IMR-90 (cell line): ENCODE results near the gene GNAI1. TPM values are rescaled to one million over a fixed set of nuclear protein-coding genes. Genes with fewer than 3 reads are reported as not detected.

Source experiments
- ATAC-seq: fragments of 200-7000 bp; cut with Tn5 transposase; 2 replicates; pipeline ENCODE4 v1.9.1; 2020; ENCODE audit warnings: low read depth, mild to moderate bottlenecking, moderate library complexity
- BruUV-seq: library from RNA; stranded (reverse); fragments of 400-500 nt; replicated peaks from 2 replicates; lab custom pipeline; 2021; lab: Mats Ljungman, UMichigan
- CTCF ChIA-PET: fragments of 300-600 bp; formaldehyde crosslinking; extraction: SDS; loops from one replicate; lab custom pipeline; 2021; ENCODE audit warnings: antibody characterized with exemption; lab: Yijun Ruan, JAX
- POLR2A ChIA-PET: fragments of 300-600 bp; sonication (Branson Sonifier 250); formaldehyde crosslinking; loops from one replicate; lab custom pipeline; 2022; ENCODE audit warnings: antibody characterized with exemption; ENCODE audit not compliant: unreplicated experiment; lab: Charles Lee
- DNase-seq: peaks from one replicate; pipeline ENCODE4 v3.0.0; 2013
- H2AFZ ChIP-seq: replicated peaks from 2 replicates; pipeline ENCODE3; 2013; ENCODE audit warnings: low read length, mild to moderate bottlenecking; ENCODE audit not compliant: poor library complexity
- H2AK5ac ChIP-seq: 2 replicates; pipeline ENCODE4 v1.6.1; 2013; ENCODE audit warnings: low read depth, low read length, inconsistent platforms
- H2AK9ac ChIP-seq: replicated peaks from 2 replicates; pipeline ENCODE3; 2013; ENCODE audit warnings: mild to moderate bottlenecking, low read depth, low read length, moderate library complexity; ENCODE audit not compliant: poor library complexity
- H2BK120ac ChIP-seq: 2 replicates; pipeline ENCODE4 v1.6.1; 2013; ENCODE audit warnings: low read depth, low read length, inconsistent platforms
- H2BK15ac ChIP-seq: 3 replicates; pipeline ENCODE4 v1.6.1; 2013; ENCODE audit warnings: low read depth, low read length, inconsistent platforms
- H2BK20ac ChIP-seq: 2 replicates; pipeline ENCODE4 v1.6.1; 2013; ENCODE audit warnings: low read depth, mild to moderate bottlenecking, inconsistent platforms, low read length, moderate library complexity
- H2BK5ac ChIP-seq: 2 replicates; pipeline ENCODE4 v1.6.1; 2013; ENCODE audit warnings: mild to moderate bottlenecking, low read depth, low read length, inconsistent platforms; ENCODE audit not compliant: poor library complexity, severe bottlenecking
- H3K14ac ChIP-seq: replicated peaks from 2 replicates; pipeline ENCODE4 v1.6.1; 2013; ENCODE audit warnings: low read depth, low read length, inconsistent platforms
- H3K18ac ChIP-seq: 2 replicates; pipeline ENCODE4 v1.6.1; 2013; ENCODE audit warnings: low read depth, low read length, control low read depth
- H3K23ac ChIP-seq: 2 replicates; pipeline ENCODE4 v1.6.1; 2013; ENCODE audit warnings: low read depth, low read length, inconsistent platforms
- H3K27ac ChIP-seq: 2 replicates; pipeline ENCODE4 v1.5.1; 2013; ENCODE audit warnings: mild to moderate bottlenecking, control low read depth, low read length; ENCODE audit not compliant: insufficient read depth
- H3K27me3 ChIP-seq: 2 replicates; pipeline ENCODE4 v1.6.1; 2013; ENCODE audit warnings: low read length; ENCODE audit not compliant: control insufficient read depth, insufficient read depth
- H3K36me3 ChIP-seq: 2 replicates; pipeline ENCODE4 v1.6.1; 2013; ENCODE audit warnings: low read length, mixed read lengths; ENCODE audit not compliant: control insufficient read depth, insufficient read depth
- H3K4ac ChIP-seq: 2 replicates; pipeline ENCODE4 v1.6.1; 2013; ENCODE audit warnings: low read depth, low read length, inconsistent platforms
- H3K4me1 ChIP-seq: 2 replicates; pipeline ENCODE4 v1.6.1; 2013; ENCODE audit warnings: low read length, mixed read lengths; ENCODE audit not compliant: control insufficient read depth, insufficient read depth
- H3K4me2 ChIP-seq: 2 replicates; pipeline ENCODE4 v1.6.1; 2013; ENCODE audit warnings: low read depth, mild to moderate bottlenecking, control low read depth, low read length, moderate library complexity
- H3K4me3 ChIP-seq: 2 replicates; pipeline ENCODE4 v1.5.1; 2013; ENCODE audit warnings: low read depth, mild to moderate bottlenecking, control low read depth, low read length, moderate library complexity; ENCODE audit not compliant: insufficient read depth
- H3K56ac ChIP-seq: 2 replicates; pipeline ENCODE4 v1.6.1; 2013; ENCODE audit warnings: low read length, inconsistent platforms; ENCODE audit not compliant: insufficient read depth; ENCODE audit errors: extremely low read depth
- H3K79me1 ChIP-seq, 2 experiments: 2 replicates each; pipeline ENCODE4 v1.6.1; 2013; ENCODE audit warnings: low read length in 2 of 2, inconsistent platforms in 1 of 2, low read depth in 1 of 2
- H3K9ac ChIP-seq: 2 replicates; pipeline ENCODE4 v1.6.1; 2013; ENCODE audit warnings: low read depth, low read length, control low read depth
- H3K9me1 ChIP-seq: 2 replicates; pipeline ENCODE4 v1.6.1; 2013; ENCODE audit warnings: low read length, inconsistent platforms; ENCODE audit not compliant: insufficient read depth
- H3K9me3 ChIP-seq: 2 replicates; pipeline ENCODE4 v1.6.1; 2013; ENCODE audit warnings: low read length; ENCODE audit not compliant: control insufficient read depth, insufficient read depth
- H4K20me1 ChIP-seq: 2 replicates; pipeline ENCODE4 v1.6.1; 2013; ENCODE audit warnings: low read length, inconsistent platforms; ENCODE audit not compliant: insufficient read depth
- H4K5ac ChIP-seq: 2 replicates; pipeline ENCODE4 v1.6.1; 2013; ENCODE audit warnings: mild to moderate bottlenecking, low read depth, low read length, control low read depth
- H4K8ac ChIP-seq, 2 experiments: 2 replicates each; pipeline ENCODE4 v1.6.1; 2013; ENCODE audit warnings: low read depth in 2 of 2, low read length in 2 of 2, control low read depth in 1 of 2, inconsistent platforms in 1 of 2
- H4K91ac ChIP-seq: 2 replicates; pipeline ENCODE4 v1.6.1; 2013; ENCODE audit warnings: low read depth, low read length, inconsistent platforms; ENCODE audit not compliant: insufficient read depth
- BHLHE40 ChIP-seq: fragments of 150-350 bp; IDR thresholded peaks from 2 replicates; pipeline ENCODE4 v1.6.1; 2016; ENCODE audit warnings: mild to moderate bottlenecking, low read depth, low read length
- CEBPB ChIP-seq: IDR thresholded peaks from 2 replicates; pipeline ENCODE4 v1.6.1; 2012; ENCODE audit warnings: low read depth, low read length, improper control_type of control experiment
- FOS ChIP-seq: fragments of 150-350 bp; IDR thresholded peaks from 2 replicates; pipeline ENCODE4 v1.6.1; 2016; ENCODE audit warnings: low read depth, low read length
- RAD21 ChIP-seq: IDR thresholded peaks from 2 replicates; pipeline ENCODE4 v1.6.1; 2012; ENCODE audit warnings: low read length, improper control_type of control experiment
- WGBS, 2 experiments: methylation state at CpG; one replicate each; pipeline versions ENCODE4 v1.1.5 to v1.1.7; 2013; ENCODE audit warnings: missing lambda C conversion rate in 2 of 2; ENCODE audit not compliant: insufficient read length in 1 of 2; ENCODE audit errors: extremely low coverage in 2 of 2; 5-methylcytosine and 5-hydroxymethylcytosine counted together
- dilution Hi-C: fragments of 300-500 bp; cut with HindIII; formaldehyde crosslinking; loops from one replicate; pipeline ENCODE4 v1.14.3; 2018; ENCODE audit warnings: low sequenced_read_pairs; ENCODE audit not compliant: unreplicated experiment
- in situ Hi-C: fragments of 300-500 bp; cut with MboI; formaldehyde crosslinking; loops from 3 replicates; pipeline ENCODE4 v1.14.3; 2019; ENCODE audit warnings: low sequenced_read_pairs, inconsistent platforms, mixed read lengths
- intact Hi-C: fragments of 100-400 bp; cut with micrococcal nuclease; formaldehyde crosslinking; loops from 2 replicates; pipeline ENCODE4 v1.10.0; 2022
- polyA plus RNA-seq, 3 experiments: library from polyadenylated mRNA; depleted of rRNA; stranded (reverse); fragments of >200 nt; gene quantifications; 2 replicates each; pipeline ENCODE4 v1.2.3, GENCODE V29; 2012; ENCODE audit warnings: low replicate concordance in 1 of 3
- total RNA-seq: library from RNA; depleted of rRNA; stranded (reverse); fragments of >200 nt; gene quantifications from 2 replicates; pipeline ENCODE4 v1.2.3, GENCODE V29; 2012
- TF ChIP-seq, protein P1 (sequence below): conservative IDR thresholded peaks from 2 replicates; pipeline ENCODE4 v1.5.1; 2012; ENCODE audit warnings: mild to moderate bottlenecking, low read depth, low read length, improper control_type of control experiment
- TF ChIP-seq, protein P2 (sequence below): fragments of 150-350 bp; IDR thresholded peaks from 2 replicates; pipeline ENCODE4 v1.6.1; 2017; ENCODE audit warnings: mild to moderate bottlenecking, antibody characterized with exemption, low read length, low read depth

Gene GNAI1
- total and polyA plus RNA-seq, 2 of the 4 experiments (the other 2 are of a cell fraction) = 21.1 to 26.5 TPM

DNA sequence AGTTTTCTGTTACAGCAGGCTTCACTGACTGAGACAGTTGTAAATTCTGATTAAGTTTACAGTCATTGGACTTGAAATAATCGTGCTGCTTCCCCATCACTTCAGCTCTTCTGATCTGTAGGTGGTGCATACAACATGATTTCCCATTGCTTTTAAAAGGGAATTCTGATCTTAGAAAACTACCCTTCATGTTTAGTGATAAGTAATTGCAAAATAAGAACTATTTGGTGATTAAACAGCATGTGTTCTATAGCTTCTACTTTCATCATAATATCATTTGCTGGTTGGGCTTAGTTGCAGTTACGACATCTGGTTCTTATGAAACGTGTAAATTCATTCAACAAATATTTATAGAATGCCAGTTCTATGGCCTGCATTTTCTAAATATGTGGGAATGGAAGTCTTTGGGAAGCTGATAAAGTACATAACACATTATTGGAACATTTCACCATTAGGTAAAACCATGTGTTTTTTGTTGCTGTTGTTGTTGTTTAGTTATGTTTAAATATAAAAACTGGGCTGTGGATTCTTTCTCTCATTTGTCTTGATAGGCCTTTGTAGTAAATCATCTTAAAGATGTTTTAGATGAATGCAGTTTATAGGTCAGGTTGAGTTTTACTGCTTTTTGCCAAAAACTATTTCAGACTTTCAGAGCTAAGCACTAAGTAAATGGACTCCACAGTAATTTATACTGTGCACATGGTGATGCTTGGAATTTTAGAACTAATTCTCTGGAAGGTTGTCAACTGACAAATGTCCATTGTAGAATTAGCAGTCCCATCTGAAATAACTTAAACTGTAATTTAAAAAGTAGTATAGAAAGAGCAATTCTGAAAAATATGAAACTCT is 13.1 kb downstream of the GNAI1 start:
- dilution Hi-C loops = no loop called here
- no peak overlapping the region for H2AK9ac ChIP-seq
- ChIA-PET CTCF (interaction anchor here (0.6 kb wide), 3 partner anchors 17 to 41 kb away, joined by 3 to 6 read pairs (median 4); no protein-coding TSS in a partner anchor), POLR2A (no interaction called here)
- H3K9me1 ChIP-seq = peaks cover 11% of the 10 kb centered on the region
- 0 out of 4 replicates have a peak overlapping the region, but pooled peaks of 1 of the 2 experiments have one; percentile 2 for H4K8ac ChIP-seq
- H3K4me3 ChIP-seq = no peak overlapping the region
- ATAC-seq (peak; percentile 30), DNase-seq (peak; percentile 87)
- H2BK15ac ChIP-seq = peak overlapping the region; percentile 9; the same call in 1 of the 3 replicates
- H2BK20ac ChIP-seq = peak overlapping the region; percentile 33; the same call in 1 of the 2 replicates
- peak overlapping the region; percentile 0; the same call in 1 of the 2 replicates for H3K4ac ChIP-seq
- H3K36me3 ChIP-seq = no peaks in the 10 kb centered on the region
- H2AFZ ChIP-seq = no peak overlapping the region
- H4K91ac ChIP-seq = 0 out of 2 replicates have a peak overlapping the region, but pooled peaks have one; percentile 3
- intact Hi-C loops = loop anchor here (1.0 kb wide), 1 partner anchor 11 kb away; no protein-coding TSS in a partner anchor
- H2BK5ac ChIP-seq = peak overlapping the region; percentile 75
- peak overlapping the region; percentile 30; the same call in 1 of the 2 replicates for H3K9ac ChIP-seq
- TF ChIP-seq, protein P1, sequence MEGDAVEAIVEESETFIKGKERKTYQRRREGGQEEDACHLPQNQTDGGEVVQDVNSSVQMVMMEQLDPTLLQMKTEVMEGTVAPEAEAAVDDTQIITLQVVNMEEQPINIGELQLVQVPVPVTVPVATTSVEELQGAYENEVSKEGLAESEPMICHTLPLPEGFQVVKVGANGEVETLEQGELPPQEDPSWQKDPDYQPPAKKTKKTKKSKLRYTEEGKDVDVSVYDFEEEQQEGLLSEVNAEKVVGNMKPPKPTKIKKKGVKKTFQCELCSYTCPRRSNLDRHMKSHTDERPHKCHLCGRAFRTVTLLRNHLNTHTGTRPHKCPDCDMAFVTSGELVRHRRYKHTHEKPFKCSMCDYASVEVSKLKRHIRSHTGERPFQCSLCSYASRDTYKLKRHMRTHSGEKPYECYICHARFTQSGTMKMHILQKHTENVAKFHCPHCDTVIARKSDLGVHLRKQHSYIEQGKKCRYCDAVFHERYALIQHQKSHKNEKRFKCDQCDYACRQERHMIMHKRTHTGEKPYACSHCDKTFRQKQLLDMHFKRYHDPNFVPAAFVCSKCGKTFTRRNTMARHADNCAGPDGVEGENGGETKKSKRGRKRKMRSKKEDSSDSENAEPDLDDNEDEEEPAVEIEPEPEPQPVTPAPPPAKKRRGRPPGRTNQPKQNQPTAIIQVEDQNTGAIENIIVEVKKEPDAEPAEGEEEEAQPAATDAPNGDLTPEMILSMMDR = no peak
- no peak for TF ChIP-seq BHLHE40
- TF ChIP-seq RAD21 = no peak
- peak; percentile 39; the same call in 1 of the 2 replicates for TF ChIP-seq FOS
- TF ChIP-seq, protein P2, sequence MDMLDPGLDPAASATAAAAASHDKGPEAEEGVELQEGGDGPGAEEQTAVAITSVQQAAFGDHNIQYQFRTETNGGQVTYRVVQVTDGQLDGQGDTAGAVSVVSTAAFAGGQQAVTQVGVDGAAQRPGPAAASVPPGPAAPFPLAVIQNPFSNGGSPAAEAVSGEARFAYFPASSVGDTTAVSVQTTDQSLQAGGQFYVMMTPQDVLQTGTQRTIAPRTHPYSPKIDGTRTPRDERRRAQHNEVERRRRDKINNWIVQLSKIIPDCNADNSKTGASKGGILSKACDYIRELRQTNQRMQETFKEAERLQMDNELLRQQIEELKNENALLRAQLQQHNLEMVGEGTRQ = no peak
- peak; percentile 91 for TF ChIP-seq CEBPB
- BruUV-seq = no TSS peak
- H3K56ac ChIP-seq = no peak overlapping the region
- peaks cover 21% of the 10 kb centered on the region for H3K4me1 ChIP-seq
- no CpG with 5 or more reads among the region's 3 CpGs for WGBS, 2 experiments
- H2AK5ac ChIP-seq = no peak overlapping the region
- H3K79me1 ChIP-seq = peaks cover 20 to 62% of the 10 kb centered on the region in 2 experiments
- H3K9me3 ChIP-seq = no peaks in the 10 kb centered on the region
- H4K5ac ChIP-seq = peak overlapping the region; percentile 19; the same call in 1 of the 2 replicates
- peaks cover 48% of the 10 kb centered on the region; the same call in 1 of the 2 replicates for H4K20me1 ChIP-seq
- no peak overlapping the region for H3K23ac ChIP-seq
- peak overlapping the region; percentile 28; the same call in 1 of the 2 replicates for H3K14ac ChIP-seq
- H3K27me3 ChIP-seq = no peaks in the 10 kb centered on the region
- peak overlapping the region; percentile 79; the same call in 1 of the 2 replicates for H3K27ac ChIP-seq
- peak overlapping the region; percentile 47; the same call in 1 of the 2 replicates for H3K18ac ChIP-seq
- H3K4me2 ChIP-seq = peak overlapping the region; percentile 61
- H2BK120ac ChIP-seq = peak overlapping the region; percentile 6; the same call in 1 of the 2 replicates
- in situ Hi-C loops = no loop called here
